Smooth muscle cell (in vitro differentiated cells): ENCODE measurements around the gene ARHGAP23. TPM values are rescaled to one million over a fixed set of nuclear protein-coding genes. Genes with fewer than 3 reads are reported as not detected.

Experiments used
- DNase-seq: peaks from one replicate; lab custom pipeline; 2025; ENCODE audit not compliant: unreplicated experiment; lab: John Stamatoyannopoulos, UW
- H2AFZ ChIP-seq: fragments of 200-600 bp; sonication (generic); 2 replicates; pipeline ENCODE4 v1.6.0; 2016; ENCODE audit warnings: antibody characterized with exemption, low read depth, mild to moderate bottlenecking
- H3F3A ChIP-seq: fragments of 200-600 bp; sonication (generic); 2 replicates; pipeline ENCODE4 v1.6.0; 2017; ENCODE audit warnings: antibody characterized with exemption, low read depth
- H3K27ac ChIP-seq: fragments of 200-600 bp; sonication (generic); 2 replicates; pipeline ENCODE4 v1.5.1; 2016; ENCODE audit warnings: low read depth, mild to moderate bottlenecking
- H3K27me3 ChIP-seq: fragments of 200-600 bp; sonication (generic); 2 replicates; pipeline ENCODE4 v1.6.1; 2016; ENCODE audit warnings: low read depth, mild to moderate bottlenecking
- H3K36me3 ChIP-seq: fragments of 200-600 bp; sonication (generic); 2 replicates; pipeline ENCODE4 v1.5.1; 2016; ENCODE audit warnings: low read depth
- H3K4me1 ChIP-seq: fragments of 200-600 bp; sonication (generic); 2 replicates; pipeline ENCODE4 v1.5.1; 2016; ENCODE audit warnings: low read depth
- H3K4me2 ChIP-seq: fragments of 200-600 bp; sonication (generic); 2 replicates; pipeline ENCODE4 v1.6.0; 2016; ENCODE audit warnings: mild to moderate bottlenecking
- H3K4me3 ChIP-seq: fragments of 200-600 bp; sonication (generic); 2 replicates; pipeline ENCODE4 v1.5.1; 2016; ENCODE audit warnings: mild to moderate bottlenecking
- H3K79me2 ChIP-seq: fragments of 200-600 bp; sonication (generic); 2 replicates; pipeline ENCODE4 v1.6.0; 2016; ENCODE audit warnings: low read depth, mild to moderate bottlenecking
- H3K9ac ChIP-seq: fragments of 200-600 bp; sonication (generic); 2 replicates; pipeline ENCODE4 v1.6.0; 2016; ENCODE audit warnings: low read depth
- H3K9me3 ChIP-seq: fragments of 200-600 bp; sonication (generic); replicated peaks from 2 replicates; pipeline ENCODE4 v1.5.1; 2016; ENCODE audit warnings: low read depth
- H4K20me1 ChIP-seq: fragments of 200-600 bp; sonication (generic); 2 replicates; pipeline ENCODE4 v1.6.0; 2016; ENCODE audit warnings: low read depth
- WGBS: methylation state at CpG from one replicate; pipeline ENCODE4 v1.1.7; 2016; ENCODE audit warnings: low lambda C conversion rate; 5-methylcytosine and 5-hydroxymethylcytosine counted together
- polyA plus RNA-seq: library from polyadenylated mRNA; unstranded; fragments of >200 nt; fragmentation: Nextera tagmentation; extraction: Ambion mirVana; gene quantifications from 2 replicates; pipeline ENCODE4 v1.2.1, GENCODE V29; 2016
- total RNA-seq: library from RNA; depleted of rRNA; stranded (reverse); fragments of >200 nt; gene quantifications from 2 replicates; pipeline ENCODE4 v1.2.3, GENCODE V29; 2014
- TF ChIP-seq, protein P1 (sequence below): fragments of 200-600 bp; sonication (generic); IDR thresholded peaks from 2 replicates; pipeline ENCODE4 v1.5.1; 2017; ENCODE audit warnings: borderline replicate concordance, mild to moderate bottlenecking, antibody characterized with exemption; ENCODE audit not compliant: insufficient read depth, poor library complexity, severe bottlenecking

The ARHGAP23 gene
- total and polyA plus RNA-seq, 2 experiments from 2014 or later, result 24.9 to 34.0 TPM

DNA sequence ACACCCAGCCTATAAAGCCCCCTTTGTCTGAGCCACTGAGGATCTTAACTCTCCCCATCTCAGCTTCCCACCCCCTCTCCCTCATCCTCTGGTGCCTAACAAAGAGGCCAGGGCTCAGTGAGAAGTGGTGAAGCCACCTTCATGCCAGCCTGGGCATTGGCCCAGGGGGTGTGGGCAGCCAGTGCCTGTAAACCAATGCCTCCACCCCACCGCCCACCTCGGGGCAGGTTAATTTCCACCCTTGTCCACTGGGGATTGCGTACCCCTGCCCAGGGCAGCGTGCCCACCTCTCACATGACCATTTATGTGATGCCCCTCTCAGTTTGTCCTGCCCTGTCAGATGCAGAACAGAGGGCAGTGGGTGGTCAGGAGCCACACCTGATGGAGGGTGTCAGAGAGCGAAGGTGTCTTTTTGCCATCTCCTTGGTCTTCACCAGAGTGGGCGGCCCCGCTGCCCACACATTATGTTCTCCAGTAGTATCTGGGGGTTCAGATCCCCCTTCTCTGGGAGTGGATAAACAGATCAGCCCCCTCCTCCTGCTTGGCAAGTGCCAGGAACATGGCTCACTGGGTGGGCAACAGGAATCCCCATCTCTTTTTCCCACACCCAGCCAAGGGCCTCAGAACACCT, 10.1 kb upstream of the ARHGAP23 start:
- Histone ChIP-seq H3F3A (no peaks in the 10 kb centered on the region), H3K79me2 (no peaks in the 10 kb centered on the region), H3K4me1 (peaks cover 33% of the 10 kb centered on the region), H3K9ac (no peak overlapping the region), H3K27ac (no peak overlapping the region), H3K4me3 (no peak overlapping the region), H3K4me2 (peak overlapping the region; percentile 90), H4K20me1 (no peaks in the 10 kb centered on the region), H3K9me3 (no peaks in the 10 kb centered on the region), H3K36me3 (no peaks in the 10 kb centered on the region), H2AFZ (no peak overlapping the region), H3K27me3 (peaks cover 20% of the 10 kb centered on the region)
- DNase-seq, result no peak
- 97% methylated on average over 7 of the region's 7 CpGs for WGBS
- TF ChIP-seq, protein P1, sequence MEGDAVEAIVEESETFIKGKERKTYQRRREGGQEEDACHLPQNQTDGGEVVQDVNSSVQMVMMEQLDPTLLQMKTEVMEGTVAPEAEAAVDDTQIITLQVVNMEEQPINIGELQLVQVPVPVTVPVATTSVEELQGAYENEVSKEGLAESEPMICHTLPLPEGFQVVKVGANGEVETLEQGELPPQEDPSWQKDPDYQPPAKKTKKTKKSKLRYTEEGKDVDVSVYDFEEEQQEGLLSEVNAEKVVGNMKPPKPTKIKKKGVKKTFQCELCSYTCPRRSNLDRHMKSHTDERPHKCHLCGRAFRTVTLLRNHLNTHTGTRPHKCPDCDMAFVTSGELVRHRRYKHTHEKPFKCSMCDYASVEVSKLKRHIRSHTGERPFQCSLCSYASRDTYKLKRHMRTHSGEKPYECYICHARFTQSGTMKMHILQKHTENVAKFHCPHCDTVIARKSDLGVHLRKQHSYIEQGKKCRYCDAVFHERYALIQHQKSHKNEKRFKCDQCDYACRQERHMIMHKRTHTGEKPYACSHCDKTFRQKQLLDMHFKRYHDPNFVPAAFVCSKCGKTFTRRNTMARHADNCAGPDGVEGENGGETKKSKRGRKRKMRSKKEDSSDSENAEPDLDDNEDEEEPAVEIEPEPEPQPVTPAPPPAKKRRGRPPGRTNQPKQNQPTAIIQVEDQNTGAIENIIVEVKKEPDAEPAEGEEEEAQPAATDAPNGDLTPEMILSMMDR, result no peak

DNA sequence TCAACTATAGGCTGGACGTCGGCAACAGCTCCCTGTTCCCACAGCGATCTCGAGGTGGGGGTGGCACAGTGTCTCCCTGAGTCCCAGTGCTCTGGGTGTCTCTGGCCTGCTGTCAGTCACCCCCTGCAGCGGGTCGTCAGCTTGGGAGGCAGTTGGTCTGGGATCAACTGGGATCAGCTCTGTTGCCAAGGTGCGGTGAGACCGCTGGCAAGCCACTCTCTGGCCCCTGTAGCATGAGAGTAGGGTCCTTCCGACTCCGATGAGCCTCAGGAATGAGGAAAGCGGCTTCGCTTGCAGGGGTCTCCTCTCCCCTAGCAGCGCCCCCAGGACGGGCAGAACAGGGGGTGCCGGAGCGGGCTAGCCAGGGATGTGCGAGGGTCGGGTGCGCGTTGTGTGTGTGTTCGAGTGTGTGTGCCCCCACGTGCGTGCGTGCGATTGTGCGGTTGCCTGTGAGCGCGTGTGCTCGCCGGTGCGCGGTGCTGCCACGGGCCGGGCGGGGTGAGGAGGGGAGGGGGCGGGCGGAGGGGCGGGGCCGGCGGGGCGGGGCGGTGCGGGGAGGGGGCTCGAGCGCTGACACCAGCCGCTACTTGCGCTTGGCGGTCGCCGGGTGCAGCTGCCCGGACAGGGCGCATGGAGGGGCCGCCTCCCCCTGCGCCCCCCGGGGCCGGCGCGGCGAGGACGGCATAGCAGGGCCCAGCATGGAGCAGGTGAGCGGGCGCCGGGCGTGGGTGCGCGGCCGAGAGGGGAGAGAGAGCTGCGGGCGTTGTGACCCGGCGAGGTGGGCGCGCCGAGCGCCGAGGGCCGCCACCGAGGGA, 9.4 kb upstream of the ARHGAP23 start:
- Histone ChIP-seq H3K4me2 (peak overlapping the region; percentile 90), H3K36me3 (no peaks in the 10 kb centered on the region), H3F3A (no peaks in the 10 kb centered on the region), H3K79me2 (no peaks in the 10 kb centered on the region), H3K4me1 (peaks cover 33% of the 10 kb centered on the region), H3K9ac (no peak overlapping the region), H3K27ac (no peak overlapping the region), H4K20me1 (no peaks in the 10 kb centered on the region), H3K27me3 (peaks cover 20% of the 10 kb centered on the region), H2AFZ (no peak overlapping the region), H3K4me3 (peak overlapping the region; percentile 36), H3K9me3 (no peaks in the 10 kb centered on the region)
- TF ChIP-seq, protein P1, result no peak
- WGBS, result 11% methylated on average over 36 of the region's 78 CpGs
- no peak for DNase-seq

DNA sequence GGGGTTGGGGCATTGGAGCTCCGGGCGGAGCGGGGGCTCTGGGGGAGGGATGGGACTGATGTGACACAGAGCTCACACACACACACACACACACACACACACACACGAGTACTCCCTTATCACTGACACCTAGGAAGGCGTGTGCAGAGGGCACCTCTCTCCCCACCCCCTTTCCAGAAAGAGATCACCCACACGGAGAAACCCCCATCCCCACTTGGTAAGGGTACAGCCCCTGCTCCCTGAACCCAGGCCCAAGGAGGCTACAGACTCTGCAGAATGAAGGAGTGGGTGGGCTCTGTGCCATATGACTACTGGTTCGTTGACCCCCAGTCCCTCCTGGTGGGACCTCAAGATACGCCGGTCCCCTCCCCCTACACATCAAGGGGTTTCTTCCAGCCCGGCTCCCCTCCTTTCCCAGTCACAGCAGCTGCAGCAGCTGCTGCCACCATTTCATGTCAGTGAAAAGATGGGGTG, 8.7 kb upstream of the ARHGAP23 start:
- no peaks in the 10 kb centered on the region for H3K79me2 ChIP-seq
- H3K4me1 ChIP-seq, result peaks cover 33% of the 10 kb centered on the region
- no peak overlapping the region for H3K9ac ChIP-seq
- H4K20me1 ChIP-seq, result no peaks in the 10 kb centered on the region
- no peak overlapping the region for H3K27ac ChIP-seq
- peak overlapping the region; percentile 36 for H3K4me3 ChIP-seq
- no peaks in the 10 kb centered on the region for H3K9me3 ChIP-seq
- no peaks in the 10 kb centered on the region for H3F3A ChIP-seq
- H3K27me3 ChIP-seq, result peaks cover 20% of the 10 kb centered on the region
- TF ChIP-seq, protein P1, result no peak
- H3K36me3 ChIP-seq, result no peaks in the 10 kb centered on the region
- H2AFZ ChIP-seq, result no peak overlapping the region
- H3K4me2 ChIP-seq, result peak overlapping the region; percentile 90
- no peak for DNase-seq
- WGBS, result 13% methylated on average over 7 of the region's 10 CpGs
